GM18951 (cell line): Measurements from ENCODE around the gene GRIK5.

Experiments used
- POLR2A ChIP-seq: IDR thresholded peaks from 4 replicates; pipeline ENCODE4 v1.6.1; 2011; ENCODE audit warnings: mild to moderate bottlenecking; ENCODE audit not compliant: insufficient read length, insufficient read depth; ENCODE audit errors: extremely low read depth
- in situ Hi-C: fragments of 300-500 bp; cut with MboI; formaldehyde crosslinking; loops from one replicate; pipeline ENCODE4 v1.12.0; 2022; ENCODE audit warnings: low sequenced_read_pairs, mixed read lengths, inconsistent platforms; ENCODE audit not compliant: unreplicated experiment

GRIK5 gene

GRCh38 chr19:42069619-42070351 is at the start of gene GRIK5:
Gene GRIK5 (minus strand): TSS chr19:42070206. CDS start chr19:42065770, 4,436 bp downstream.
- in situ Hi-C loops: no loop called here
- TF ChIP-seq POLR2A: no peak

GRCh38 chr19:42117076-42117475 is 47.1 kb upstream of the GRIK5 start:
- in situ Hi-C loops: loop anchor here (25.0 kb wide), 1 partner anchor 170 kb away; no protein-coding TSS in a partner anchor
- no peak for TF ChIP-seq POLR2A

GRCh38 chr19:42116308-42117075 is 46.5 kb upstream of the GRIK5 start:
- no peak for TF ChIP-seq POLR2A
- in situ Hi-C loops: loop anchor here (25.0 kb wide), 1 partner anchor 171 kb away; no protein-coding TSS in a partner anchor

- in situ Hi-C loops: loop anchor here (25.0 kb wide), 1 partner anchor 172 kb away; no protein-coding TSS in a partner anchor
- TF ChIP-seq POLR2A: no peak
Observed at GRCh38 chr19:42115705-42116104, 45.7 kb upstream of the GRIK5 start.

- in situ Hi-C loops: loop anchor here (25.0 kb wide), 1 partner anchor 172 kb away; no protein-coding TSS in a partner anchor
- TF ChIP-seq POLR2A: no peak
Observed at GRCh38 chr19:42115219-42115618, 45.2 kb upstream of the GRIK5 start.

GRCh38 chr19:42114412-42114811 is 44.4 kb upstream of the GRIK5 start:
- in situ Hi-C loops: loop anchor here (25.0 kb wide), 1 partner anchor 173 kb away; no protein-coding TSS in a partner anchor
- TF ChIP-seq POLR2A: peak; percentile 46

GRCh38 chr19:42113641-42114348 is 43.8 kb upstream of the GRIK5 start:
- in situ Hi-C loops: loop anchor here (25.0 kb wide), 1 partner anchor 174 kb away; no protein-coding TSS in a partner anchor
- no peak for TF ChIP-seq POLR2A

- no peak for TF ChIP-seq POLR2A
- in situ Hi-C loops: loop anchor here (25.0 kb wide), 1 partner anchor 175 kb away; no protein-coding TSS in a partner anchor
Observed at GRCh38 chr19:42111811-42112210, 41.8 kb upstream of the GRIK5 start.

- TF ChIP-seq POLR2A: no peak
- in situ Hi-C loops: loop anchor here (25.0 kb wide), 1 partner anchor 176 kb away; no protein-coding TSS in a partner anchor
Observed at GRCh38 chr19:42111384-42111783, 41.4 kb upstream of the GRIK5 start.

GRCh38 chr19:42110658-42111057 is 40.7 kb upstream of the GRIK5 start:
- in situ Hi-C loops: loop anchor here (25.0 kb wide), 1 partner anchor 177 kb away; no protein-coding TSS in a partner anchor
- TF ChIP-seq POLR2A: no peak

- in situ Hi-C loops: loop anchor here (25.0 kb wide), 1 partner anchor 177 kb away; no protein-coding TSS in a partner anchor
- no peak for TF ChIP-seq POLR2A
Observed at GRCh38 chr19:42109896-42110295, 39.9 kb upstream of the GRIK5 start.

- in situ Hi-C loops: loop anchor here (25.0 kb wide), 1 partner anchor 179 kb away; no protein-coding TSS in a partner anchor
- TF ChIP-seq POLR2A: peak; percentile 38
Observed at GRCh38 chr19:42108527-42109389, 38.8 kb upstream of the GRIK5 start.

- TF ChIP-seq POLR2A: no peak
- in situ Hi-C loops: loop anchor here (25.0 kb wide), 1 partner anchor 182 kb away; no protein-coding TSS in a partner anchor
Observed at GRCh38 chr19:42105368-42105767, 35.4 kb upstream of the GRIK5 start.
